Erythroblast (primary cell): ENCODE results near the gene VPS37B.

Experiments used
- DNase-seq, 2 experiments: peaks; one replicate each; lab custom pipeline; 2025; lab: John Stamatoyannopoulos, UW
- GATA1 ChIP-seq: IDR thresholded peaks from 2 replicates; pipeline ENCODE4 v1.6.1; 2011; ENCODE audit warnings: low read depth, mild to moderate bottlenecking, control low read depth, low read length, moderate library complexity
- POLR2A ChIP-seq: IDR thresholded peaks from 2 replicates; pipeline ENCODE4 v1.6.1; 2011; ENCODE audit warnings: mild to moderate bottlenecking, low read length

The VPS37B gene

GRCh38 chr12:122895704-122896636, at the start of gene VPS37B:
TSS of gene VPS37B (minus strand) at chr12:122896124. CDS start at chr12:122896062, 62 bp downstream.
- DNase-seq = peak; percentile 91 to 94
- TF ChIP-seq GATA1 = no peak
- TF ChIP-seq POLR2A = peak; percentile 92

- TF ChIP-seq POLR2A (no peak), GATA1 (no peak)
- DNase-seq = no peak
Observed at GRCh38 chr12:122944605-122945592, 49.0 kb upstream of the VPS37B start.

- DNase-seq = peak in 1 of 2 experiments; percentile 27
Observed at GRCh38 chr12:122943196-122943595, 47.3 kb upstream of the VPS37B start.

GRCh38 chr12:122942637-122943036, 46.7 kb upstream of the VPS37B start:
- DNase-seq = peak; percentile 21 to 53
- TF ChIP-seq GATA1 = no peak
- TF ChIP-seq POLR2A = no peak

More at GRCh38 chr12:122943196-122943595, 47.3 kb upstream of the VPS37B start:
- TF ChIP-seq POLR2A (no peak), GATA1 (no peak)

GRCh38 chr12:122941351-122941750, 45.4 kb upstream of the VPS37B start:
- peak in 1 of 2 experiments; percentile 33 for DNase-seq

GRCh38 chr12:122939125-122939524, 43.2 kb upstream of the VPS37B start:
- TF ChIP-seq GATA1 (no peak), POLR2A (no peak)
- no peak for DNase-seq

- no peak for TF ChIP-seq GATA1
- TF ChIP-seq POLR2A = no peak
- DNase-seq = no peak
Observed at GRCh38 chr12:122937622-122938091, 41.7 kb upstream of the VPS37B start.

GRCh38 chr12:122935318-122935717, 39.4 kb upstream of the VPS37B start:
- DNase-seq = no peak
- TF ChIP-seq POLR2A (no peak), GATA1 (no peak)

GRCh38 chr12:122934722-122935121, 38.8 kb upstream of the VPS37B start:
- TF ChIP-seq POLR2A (no peak), GATA1 (no peak)
- no peak for DNase-seq

GRCh38 chr12:122932207-122932606, 36.3 kb upstream of the VPS37B start:
- TF ChIP-seq GATA1 (no peak), POLR2A (no peak)
- DNase-seq = no peak

- no peak for DNase-seq
- TF ChIP-seq POLR2A (no peak), GATA1 (no peak)
Observed at GRCh38 chr12:122929812-122930211, 33.9 kb upstream of the VPS37B start.

- no peak for DNase-seq
- TF ChIP-seq POLR2A = no peak
- no peak for TF ChIP-seq GATA1
Observed at GRCh38 chr12:122929148-122929538, 33.2 kb upstream of the VPS37B start.

GRCh38 chr12:122928404-122929147, 32.7 kb upstream of the VPS37B start:
- TF ChIP-seq GATA1 (no peak), POLR2A (no peak)
- DNase-seq = no peak
